Neural crest cell (in vitro differentiated cells): ENCODE measurements around the gene ACHE. TPM values are rescaled to one million over a fixed set of nuclear protein-coding genes. Genes with fewer than 3 reads are reported as not detected.
"Not testable (repeated sequence)": the region's sequence is repeated elsewhere in the genome, so short reads cannot be mapped to it uniquely, and the experiment has no call there.

ENCODE experiments used
- DNase-seq: peaks from one replicate; pipeline ENCODE4 v3.0.0; 2021; ENCODE audit warnings: low read depth, mixed read lengths, low spot score
- H3K27ac Mint-ChIP-seq: one replicate; pipeline ENCODE4 v1.8.0; 2021; ENCODE audit warnings: mild to moderate bottlenecking, mixed read lengths; ENCODE audit not compliant: unreplicated experiment
- H3K27me3 Mint-ChIP-seq: 2 replicates; pipeline ENCODE4 v1.8.0; 2021; ENCODE audit warnings: low read depth, mild to moderate bottlenecking, mixed read lengths
- H3K36me3 Mint-ChIP-seq: 2 replicates; pipeline ENCODE4 v1.8.0; 2021; ENCODE audit warnings: low read depth, mild to moderate bottlenecking, mixed read lengths
- H3K4me1 Mint-ChIP-seq: 2 replicates; pipeline ENCODE4 v1.8.0; 2021; ENCODE audit warnings: mixed read lengths
- H3K4me3 Mint-ChIP-seq: one replicate; pipeline ENCODE4 v1.8.0; 2021; ENCODE audit warnings: mild to moderate bottlenecking, mixed read lengths
- H3K9me3 Mint-ChIP-seq: 2 replicates; pipeline ENCODE4 v1.8.0; 2021; ENCODE audit warnings: mixed read lengths
- long read RNA-seq: library from polyadenylated mRNA; unstranded; transcript quantifications from one replicate; pipeline ENCODE4 v2.0.0, GENCODE V29; 2020
- total RNA-seq: library from RNA; stranded (reverse); gene quantifications from 2 replicates; pipeline ENCODE4 v1.2.1, GENCODE V29; 2021
- TF ChIP-seq, protein P1 (sequence below): fragments of 200-600 bp; sonication (generic); conservative IDR thresholded peaks from 2 replicates; pipeline ENCODE4 v1.5.0; 2021; ENCODE audit warnings: antibody characterized with exemption, mild to moderate bottlenecking

The ACHE gene
- 1.7 and 2.0 TPM in 2 replicates for total RNA-seq
- long read RNA-seq: 0 reads

DNA sequence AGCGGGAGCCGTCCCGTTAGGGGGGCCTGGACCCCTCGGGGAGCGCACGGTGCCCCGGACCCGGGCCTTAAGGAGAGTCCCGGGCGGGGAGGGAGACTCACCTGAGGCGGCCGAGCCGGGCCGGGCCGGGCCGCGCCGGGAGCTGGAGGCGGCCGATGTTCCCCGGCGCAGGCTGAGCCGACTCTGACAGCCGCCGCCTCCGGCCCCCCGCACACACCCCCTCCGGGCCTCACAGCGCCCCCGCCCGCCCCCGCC, at the start of gene ACHE:
Gene ACHE, minus strand, starts transcription at position 188 of the 255 bp plus-strand sequence. CDS start 1,656 bp downstream, outside the sequence.
- Mint-ChIP-seq H3K9me3 (no peaks in the 10 kb centered on the region), H3K4me3 (peak within 1 kb of the TSS; percentile 75), H3K36me3 (no peaks in the 10 kb centered on the region), H3K27ac (no peak within 1 kb of the TSS), H3K4me1 (peaks cover 23% of the 10 kb centered on the region), H3K27me3 (peaks cover 64% of the 10 kb centered on the region)
- DNase-seq: no peak
- TF ChIP-seq, protein P1, sequence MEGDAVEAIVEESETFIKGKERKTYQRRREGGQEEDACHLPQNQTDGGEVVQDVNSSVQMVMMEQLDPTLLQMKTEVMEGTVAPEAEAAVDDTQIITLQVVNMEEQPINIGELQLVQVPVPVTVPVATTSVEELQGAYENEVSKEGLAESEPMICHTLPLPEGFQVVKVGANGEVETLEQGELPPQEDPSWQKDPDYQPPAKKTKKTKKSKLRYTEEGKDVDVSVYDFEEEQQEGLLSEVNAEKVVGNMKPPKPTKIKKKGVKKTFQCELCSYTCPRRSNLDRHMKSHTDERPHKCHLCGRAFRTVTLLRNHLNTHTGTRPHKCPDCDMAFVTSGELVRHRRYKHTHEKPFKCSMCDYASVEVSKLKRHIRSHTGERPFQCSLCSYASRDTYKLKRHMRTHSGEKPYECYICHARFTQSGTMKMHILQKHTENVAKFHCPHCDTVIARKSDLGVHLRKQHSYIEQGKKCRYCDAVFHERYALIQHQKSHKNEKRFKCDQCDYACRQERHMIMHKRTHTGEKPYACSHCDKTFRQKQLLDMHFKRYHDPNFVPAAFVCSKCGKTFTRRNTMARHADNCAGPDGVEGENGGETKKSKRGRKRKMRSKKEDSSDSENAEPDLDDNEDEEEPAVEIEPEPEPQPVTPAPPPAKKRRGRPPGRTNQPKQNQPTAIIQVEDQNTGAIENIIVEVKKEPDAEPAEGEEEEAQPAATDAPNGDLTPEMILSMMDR: no peak

- no peak overlapping the region for H3K4me3 Mint-ChIP-seq
- no peaks in the 10 kb centered on the region for H3K9me3 Mint-ChIP-seq
- TF ChIP-seq, protein P1: no peak
- no peaks in the 10 kb centered on the region for H3K36me3 Mint-ChIP-seq
- peaks cover 3% of the 10 kb centered on the region for H3K27me3 Mint-ChIP-seq
- no peak for DNase-seq
- H3K4me1 Mint-ChIP-seq: no peaks in the 10 kb centered on the region
- no peak overlapping the region for H3K27ac Mint-ChIP-seq
Observed at GRCh38 chr7:100944138-100944537, 48.5 kb upstream of the ACHE start.

DNA sequence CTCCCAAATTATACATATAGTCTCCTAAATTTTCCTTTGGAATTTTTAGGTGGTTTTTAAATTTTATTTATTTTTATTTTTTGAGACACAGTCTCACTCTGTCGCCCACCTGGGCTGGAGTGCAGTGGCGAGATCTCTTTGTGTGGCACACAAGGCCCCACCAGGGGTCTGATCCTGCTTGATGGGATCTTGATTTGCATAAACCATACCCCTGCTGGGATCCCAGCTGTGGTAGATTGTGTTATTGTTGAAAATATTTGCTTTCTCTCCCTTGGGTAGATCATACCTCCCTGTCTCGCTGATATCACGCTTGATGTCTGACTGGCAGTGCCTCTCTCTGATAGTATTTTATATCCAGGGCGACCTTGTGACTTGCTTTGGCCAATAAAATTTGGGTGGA, 48.0 kb upstream of the ACHE start:
- Mint-ChIP-seq H3K4me3 (no peak overlapping the region), H3K9me3 (no peaks in the 10 kb centered on the region), H3K36me3 (no peaks in the 10 kb centered on the region), H3K27me3 (no peaks in the 10 kb centered on the region), H3K4me1 (no peaks in the 10 kb centered on the region), H3K27ac (no peak overlapping the region)
- no peak for DNase-seq
- TF ChIP-seq, protein P1: no peak

DNA sequence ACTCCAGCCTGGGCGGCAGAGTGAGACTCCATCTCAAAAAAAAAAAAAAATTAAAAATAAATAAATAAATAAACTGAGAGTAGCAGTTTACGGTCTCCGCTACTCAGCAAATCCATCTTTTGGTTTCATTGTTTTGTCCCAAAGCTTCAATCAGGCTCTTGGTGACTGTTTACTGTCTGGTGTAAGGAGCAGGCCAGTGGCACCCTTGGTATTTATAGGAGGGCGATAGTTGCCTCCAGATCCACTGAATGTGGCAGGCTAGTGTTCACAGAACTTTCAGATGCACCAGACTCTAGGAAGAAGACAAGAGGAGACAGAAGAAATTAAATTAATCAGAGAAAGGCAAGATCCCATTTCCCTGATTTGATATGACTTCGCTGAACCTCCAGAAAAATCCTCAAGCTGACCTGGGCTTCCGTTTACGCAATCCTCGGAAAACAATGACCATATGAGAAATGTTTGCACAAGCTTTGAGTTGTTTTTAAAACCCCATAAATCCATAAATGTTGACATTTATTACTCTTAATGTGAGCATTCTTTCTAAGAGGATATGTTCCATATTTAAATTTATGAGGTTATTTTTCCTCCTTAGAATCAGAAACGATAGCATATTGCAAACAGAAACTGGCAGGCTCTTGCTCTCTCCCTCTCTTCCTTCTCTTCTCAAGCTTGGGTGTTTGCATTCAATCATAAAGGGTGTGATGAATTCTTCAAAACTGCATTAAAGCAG, 46.5 kb upstream of the ACHE start:
- H3K27me3 Mint-ChIP-seq: no peaks in the 10 kb centered on the region
- no peak for DNase-seq
- no peaks in the 10 kb centered on the region for H3K36me3 Mint-ChIP-seq
- no peaks in the 10 kb centered on the region for H3K4me1 Mint-ChIP-seq
- no peaks in the 10 kb centered on the region for H3K9me3 Mint-ChIP-seq
- TF ChIP-seq, protein P1: no peak
- no peak overlapping the region for H3K27ac Mint-ChIP-seq
- H3K4me3 Mint-ChIP-seq: no peak overlapping the region

DNA sequence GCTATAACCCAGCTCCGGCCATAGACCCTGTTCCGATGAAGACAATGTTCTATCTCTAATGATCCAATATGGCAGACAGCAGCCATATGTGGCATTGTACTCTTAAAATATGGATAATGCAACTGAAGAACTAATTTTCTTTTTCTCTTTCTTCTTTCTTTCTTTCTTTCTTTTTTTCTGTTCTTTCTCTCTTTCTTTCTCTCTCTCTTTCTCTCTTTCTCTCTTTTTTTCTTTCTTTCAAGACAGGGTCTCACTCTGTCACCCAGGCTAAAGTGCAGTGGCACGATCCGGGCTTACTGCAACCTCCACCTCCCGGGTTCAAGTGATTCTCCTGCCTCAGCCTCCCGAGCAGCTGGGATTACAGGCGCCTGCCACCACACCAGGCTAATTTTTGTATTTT, 40.5 kb upstream of the ACHE start:
- not testable (repeated sequence) for DNase-seq, H3K4me3 Mint-ChIP-seq, H3K4me1 Mint-ChIP-seq, H3K36me3 Mint-ChIP-seq, H3K9me3 Mint-ChIP-seq, H3K27ac Mint-ChIP-seq, H3K27me3 Mint-ChIP-seq

DNA sequence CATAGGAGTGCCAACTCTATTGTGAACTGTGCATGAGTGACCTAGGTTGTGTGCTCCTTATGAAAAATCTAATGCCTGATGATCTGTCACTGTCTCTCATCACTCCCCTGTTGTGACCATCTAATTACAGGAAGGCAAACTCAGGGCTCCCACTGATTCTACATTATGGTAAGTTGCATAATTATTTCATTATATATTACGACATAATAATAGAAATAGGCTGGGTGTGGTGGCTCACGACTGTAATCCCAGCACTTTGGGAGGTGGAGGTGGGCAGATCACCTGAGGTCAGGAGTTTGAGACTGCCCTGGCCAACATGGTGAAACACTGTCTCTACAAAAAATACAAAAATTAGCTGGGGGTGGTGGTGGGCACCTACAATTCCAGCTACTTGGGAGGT, 39.7 kb upstream of the ACHE start:
- H3K36me3 Mint-ChIP-seq, H3K27me3 Mint-ChIP-seq, DNase-seq, H3K27ac Mint-ChIP-seq, H3K9me3 Mint-ChIP-seq, H3K4me1 Mint-ChIP-seq, H3K4me3 Mint-ChIP-seq: not testable (repeated sequence)
